ENCODE measurements around the gene EHF.

DNA sequence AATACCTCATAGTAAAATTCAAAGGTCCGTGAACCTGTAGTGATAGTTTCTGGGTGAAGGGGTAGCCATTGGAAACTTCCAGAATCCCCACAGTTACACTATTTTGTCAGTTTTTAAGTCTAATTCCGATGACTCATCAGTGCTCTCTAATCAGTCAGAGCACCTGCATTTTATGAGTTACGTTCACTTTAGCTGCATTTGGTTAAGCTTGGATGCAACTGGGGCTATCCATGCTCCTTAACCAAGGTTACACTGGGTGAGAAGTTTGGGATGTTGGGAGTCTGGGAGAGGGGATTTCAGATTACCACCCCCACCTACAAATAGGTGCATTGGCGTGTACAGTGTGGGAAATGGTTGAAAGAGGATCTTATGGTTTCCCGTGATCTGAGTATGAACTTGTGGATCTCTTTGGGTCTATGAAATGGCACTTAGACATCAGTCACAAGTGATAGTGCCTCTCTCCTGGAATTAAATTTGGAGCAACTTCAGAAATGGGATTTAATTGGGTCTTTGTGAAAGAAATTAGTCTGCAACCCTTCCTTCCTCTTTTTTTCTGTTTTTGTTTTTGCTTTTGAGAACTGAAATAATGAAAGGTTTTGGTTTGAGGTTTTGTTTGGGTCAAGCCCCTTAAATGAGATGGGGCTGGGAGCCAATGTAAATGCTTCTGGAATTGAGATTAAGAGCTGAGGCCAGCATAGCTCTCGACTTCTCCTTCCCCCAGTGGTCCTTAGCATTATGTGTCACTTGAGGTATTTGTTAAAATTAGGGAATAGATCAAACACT lies 31.5 kb downstream of the EHF start:
- TF ChIP-seq EZH2 (IDR thresholded peaks at IDR 0.05; ENCODE audit: insufficient read depth, poor library complexity, severe bottlenecking) (no peak), EZH2phosphoT487 (IDR thresholded peaks at IDR 0.05; ENCODE audit: insufficient read depth, low read depth) (no peak)
